GM12875 (cell line): ENCODE data around the gene TRIM31.
"Not testable (repeated sequence)": the region's sequence is repeated elsewhere in the genome, so short reads cannot be mapped to it uniquely, and the experiment has no call there.

ENCODE experiments used
- H3K4me3 ChIP-seq: one replicate; pipeline ENCODE4 v1.5.1; 2011; ENCODE audit warnings: low read depth, low read length, control low read depth
- TF ChIP-seq, protein P1 (sequence below): IDR thresholded peaks from 2 replicates; pipeline ENCODE4 v1.5.1; 2011; ENCODE audit warnings: low read depth, mild to moderate bottlenecking, control low read depth, inconsistent platforms, low read length, moderate library complexity, borderline replicate concordance; ENCODE audit not compliant: insufficient read depth

Gene TRIM31

DNA sequence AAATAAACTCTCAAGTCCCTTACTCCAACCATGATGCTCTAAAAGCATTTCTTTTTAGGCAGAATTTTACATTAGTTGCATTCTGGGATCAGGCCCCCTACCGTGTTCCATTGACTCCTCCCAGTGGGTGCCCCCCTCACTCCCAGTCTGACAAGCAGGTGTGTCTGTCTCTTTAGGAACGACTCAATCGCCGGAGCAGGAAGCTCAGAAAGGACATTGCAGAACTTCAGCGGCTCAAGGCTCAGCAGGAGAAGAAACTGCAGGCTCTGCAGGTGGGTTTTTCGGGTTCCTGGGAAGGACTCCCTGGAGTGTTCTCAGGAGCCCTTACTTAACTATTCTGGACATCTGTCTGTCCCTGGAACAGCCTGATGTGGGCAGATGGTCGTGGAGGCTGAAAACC, 32.9 kb upstream of the TRIM31 start:
- TF ChIP-seq, protein P1, sequence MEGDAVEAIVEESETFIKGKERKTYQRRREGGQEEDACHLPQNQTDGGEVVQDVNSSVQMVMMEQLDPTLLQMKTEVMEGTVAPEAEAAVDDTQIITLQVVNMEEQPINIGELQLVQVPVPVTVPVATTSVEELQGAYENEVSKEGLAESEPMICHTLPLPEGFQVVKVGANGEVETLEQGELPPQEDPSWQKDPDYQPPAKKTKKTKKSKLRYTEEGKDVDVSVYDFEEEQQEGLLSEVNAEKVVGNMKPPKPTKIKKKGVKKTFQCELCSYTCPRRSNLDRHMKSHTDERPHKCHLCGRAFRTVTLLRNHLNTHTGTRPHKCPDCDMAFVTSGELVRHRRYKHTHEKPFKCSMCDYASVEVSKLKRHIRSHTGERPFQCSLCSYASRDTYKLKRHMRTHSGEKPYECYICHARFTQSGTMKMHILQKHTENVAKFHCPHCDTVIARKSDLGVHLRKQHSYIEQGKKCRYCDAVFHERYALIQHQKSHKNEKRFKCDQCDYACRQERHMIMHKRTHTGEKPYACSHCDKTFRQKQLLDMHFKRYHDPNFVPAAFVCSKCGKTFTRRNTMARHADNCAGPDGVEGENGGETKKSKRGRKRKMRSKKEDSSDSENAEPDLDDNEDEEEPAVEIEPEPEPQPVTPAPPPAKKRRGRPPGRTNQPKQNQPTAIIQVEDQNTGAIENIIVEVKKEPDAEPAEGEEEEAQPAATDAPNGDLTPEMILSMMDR = no peak

DNA sequence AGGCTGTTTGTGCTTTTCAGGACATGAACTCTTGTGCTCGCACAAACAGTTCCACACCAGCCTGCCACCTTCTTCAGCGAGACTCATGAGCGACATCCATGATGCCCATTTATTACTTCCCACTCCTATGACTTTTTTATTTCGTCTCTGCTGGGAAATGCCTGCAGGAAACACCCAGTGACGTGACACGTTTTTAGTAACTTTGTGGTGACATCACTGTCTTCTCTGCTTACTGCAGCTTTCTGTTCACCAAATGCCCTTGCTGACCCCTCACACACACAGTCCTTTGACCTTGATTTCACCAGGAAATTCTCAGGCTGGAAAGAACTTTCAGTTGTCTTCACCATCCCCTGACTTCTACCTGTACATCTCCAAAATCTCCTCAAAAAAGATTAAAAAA, 31.9 kb upstream of the TRIM31 start:
- H3K4me3 ChIP-seq = no peak overlapping the region
- TF ChIP-seq, protein P1 = no peak

More for the DNA sequence above, 32.9 kb upstream of the TRIM31 start:
- H3K4me3 ChIP-seq = no peak overlapping the region

DNA sequence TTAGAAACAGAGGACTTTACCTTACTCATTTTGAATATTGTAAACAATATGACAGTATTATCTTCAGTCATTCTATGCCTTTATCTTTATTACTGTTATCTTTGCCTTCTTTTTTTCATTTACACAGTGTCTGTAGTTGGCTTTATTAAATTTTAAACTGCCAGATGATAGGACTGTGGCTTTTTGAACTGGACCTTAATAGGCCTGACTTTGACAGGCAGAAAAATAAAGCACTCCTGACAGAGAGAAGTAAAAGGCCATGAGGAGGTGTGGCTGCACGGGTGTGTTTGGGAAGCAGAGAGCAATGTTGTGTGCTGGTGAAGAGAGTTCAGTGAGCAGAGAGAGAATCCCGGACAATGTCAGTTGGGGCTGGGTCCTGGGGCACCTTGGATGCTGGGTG, 30.9 kb upstream of the TRIM31 start:
- TF ChIP-seq, protein P1 = no peak

DNA sequence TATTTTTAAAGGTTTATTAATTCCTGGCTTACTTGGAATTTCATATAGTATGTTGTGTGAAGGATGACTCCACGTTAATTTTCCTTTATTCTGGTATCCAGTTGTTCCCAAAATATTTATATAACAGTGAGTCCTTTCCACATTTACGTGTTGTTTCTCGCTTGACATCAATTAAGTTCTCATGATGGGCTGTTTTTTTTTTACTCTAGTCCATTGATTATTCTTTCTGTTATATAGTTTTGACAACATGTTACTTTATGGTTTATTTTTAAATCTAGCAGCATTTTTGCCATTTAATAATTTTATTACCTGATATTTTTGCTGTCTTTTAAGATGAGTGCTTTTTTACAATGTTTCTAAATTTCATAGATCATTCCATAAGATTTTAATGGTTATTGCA, 29.8 kb upstream of the TRIM31 start:
- TF ChIP-seq, protein P1 = no peak
- H3K4me3 ChIP-seq = no peak overlapping the region

More for the DNA sequence above, 30.9 kb upstream of the TRIM31 start:
- no peak overlapping the region for H3K4me3 ChIP-seq

DNA sequence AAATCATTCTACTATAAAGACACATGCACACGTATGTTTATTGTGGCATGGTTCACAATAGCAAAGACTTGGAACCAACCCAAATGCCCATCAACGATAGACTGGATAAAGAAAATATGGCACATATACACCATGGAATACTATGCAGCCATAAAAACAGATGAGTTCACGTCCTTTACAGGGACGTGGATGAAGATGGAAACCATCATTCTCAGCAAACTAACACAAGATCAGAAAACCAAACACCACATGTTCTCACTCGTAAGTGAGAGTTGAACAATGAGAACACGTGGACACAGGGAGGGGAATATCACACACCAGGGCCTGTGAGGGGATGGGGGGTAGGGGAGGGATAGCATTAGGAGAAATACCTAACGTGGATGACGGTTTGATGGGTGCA, 27.4 kb upstream of the TRIM31 start:
- not testable (repeated sequence) for H3K4me3 ChIP-seq

DNA sequence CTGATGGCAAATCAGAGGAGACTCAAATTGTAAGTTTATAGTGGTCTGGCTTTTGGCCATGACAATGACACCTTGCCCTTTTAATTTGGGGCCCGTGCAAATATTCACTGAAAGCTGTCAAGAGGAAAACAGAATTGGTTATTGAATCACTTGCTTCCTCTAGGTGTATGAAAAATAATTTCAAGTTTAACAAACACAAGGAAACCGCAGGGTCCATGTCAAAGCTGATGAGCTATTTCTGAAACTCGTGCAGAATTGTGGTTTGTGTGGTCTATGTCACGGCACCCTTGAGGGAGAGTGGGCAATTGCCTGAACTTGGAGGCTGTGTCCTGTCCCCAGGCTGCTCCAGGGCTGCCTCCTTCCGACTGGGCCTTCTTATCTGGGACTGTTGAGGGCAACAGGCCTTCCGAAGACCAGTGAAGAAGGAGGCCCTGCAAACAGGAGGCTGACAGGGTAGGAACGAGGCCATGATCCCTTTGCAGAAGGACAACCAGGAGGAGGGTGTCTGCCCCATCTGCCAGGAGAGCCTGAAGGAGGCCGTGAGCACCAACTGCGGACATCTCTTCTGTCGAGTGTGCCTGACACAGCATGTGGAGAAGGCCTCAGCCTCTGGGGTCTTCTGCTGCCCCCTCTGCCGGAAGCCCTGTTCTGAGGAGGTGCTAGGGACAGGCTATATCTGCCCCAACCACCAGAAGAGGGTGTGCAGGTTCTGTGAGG, 23.8 kb upstream of the TRIM31 start:
- TF ChIP-seq, protein P1 = no peak
- no peak overlapping the region for H3K4me3 ChIP-seq

DNA sequence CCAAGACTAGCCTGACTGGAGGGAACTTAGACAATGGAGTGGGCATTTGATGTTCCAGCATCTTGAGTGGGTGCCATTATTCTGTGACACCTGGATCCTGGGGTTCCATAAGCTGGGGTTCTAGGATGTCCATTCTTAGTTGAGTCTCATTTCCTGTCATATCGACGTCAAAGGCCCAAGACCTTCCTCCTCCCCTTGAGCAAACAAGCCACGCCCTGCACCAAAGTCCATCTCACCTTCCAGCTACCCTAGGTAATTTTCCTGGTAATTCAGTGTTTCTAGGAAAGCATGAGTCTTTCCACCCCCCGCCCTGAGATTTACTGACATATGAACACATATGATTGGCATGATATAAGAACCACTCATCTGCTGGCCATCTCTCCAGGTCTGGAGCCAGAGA, 22.9 kb upstream of the TRIM31 start, which contains the start of gene TRIM40:
TSS of gene TRIM40 (plus strand) at position 384 of the 400 bp plus-strand sequence. CDS start 897 bp downstream, outside the sequence.
- H3K4me3 ChIP-seq = no peak within 1 kb of the TSS
- TF ChIP-seq, protein P1 = no peak
